ENCODE data around the gene CD3G. TPM values are rescaled to one million over a fixed set of nuclear protein-coding genes. Genes with fewer than 3 reads are reported as not detected.

Gene CD3G
- total RNA-seq, 4 donors from 2014 or later, result 0.33 to 0.51 TPM; not detected in 2

GRCh38 chr11:118310271-118310670 lies 33.9 kb upstream of the CD3G start:
- ATAC-seq (no peak), DNase-seq (no peak)
- Histone ChIP-seq H3K4me1 (no peaks in the 10 kb centered on the region), H3K27ac (no peak overlapping the region), H3K9me3 (no peaks in the 10 kb centered on the region), H3K4me3 (no peak overlapping the region), H3K36me3 (no peaks in the 10 kb centered on the region), H3K27me3 (peaks cover 10 to 32% (median 17%) of the 10 kb centered on the region in 3 donors)
- in situ Hi-C loops (cut with MboI; ENCODE audit: low sequenced_read_pairs in 4 of 4) (no loop called here), intact Hi-C loops (cut with DNase I; ENCODE audit: low total_unique reads) (no loop called here)
- TF ChIP-seq POLR2A (IDR thresholded peaks at IDR 0.05) (no peak), CTCF (IDR thresholded peaks at IDR 0.05 in 4 of 5, conservative IDR thresholded peaks at IDR 0.05 in 1 of 5) (no peak)

GRCh38 chr11:118310781-118311485 lies 33.2 kb upstream of the CD3G start:
- intact Hi-C loops (cut with DNase I; ENCODE audit: low total_unique reads), result no loop called here
- ATAC-seq (no peak), DNase-seq (no peak)
- no peak overlapping the region for H3K4me3 ChIP-seq
- H3K27me3 ChIP-seq, result peaks cover 10 to 32% (median 17%) of the 10 kb centered on the region in 3 donors
- in situ Hi-C loops (cut with MboI; ENCODE audit: low sequenced_read_pairs in 4 of 4), result no loop called here
- no peaks in the 10 kb centered on the region for H3K9me3 ChIP-seq
- TF ChIP-seq CTCF (IDR thresholded peaks at IDR 0.05 in 4 of 5, conservative IDR thresholded peaks at IDR 0.05 in 1 of 5) (no peak), POLR2A (IDR thresholded peaks at IDR 0.05) (no peak)
- no peaks in the 10 kb centered on the region for H3K36me3 ChIP-seq
- H3K4me1 ChIP-seq, result no peaks in the 10 kb centered on the region
- no peak overlapping the region for H3K27ac ChIP-seq

- Histone ChIP-seq H3K36me3 (no peaks in the 10 kb centered on the region), H3K9me3 (no peaks in the 10 kb centered on the region), H3K4me1 (no peaks in the 10 kb centered on the region), H3K4me3 (no peak overlapping the region), H3K27me3 (peaks cover 10 to 32% (median 18%) of the 10 kb centered on the region in 3 donors), H3K27ac (no peak overlapping the region)
- in situ Hi-C loops (cut with MboI; ENCODE audit: low sequenced_read_pairs in 4 of 4), result no loop called here
- DNase-seq, result no peak
- no peak for TF ChIP-seq POLR2A (IDR thresholded peaks at IDR 0.05)
- no peak for TF ChIP-seq CTCF (IDR thresholded peaks at IDR 0.05 in 4 of 5, conservative IDR thresholded peaks at IDR 0.05 in 1 of 5)
- ATAC-seq, result no peak
- intact Hi-C loops (cut with DNase I; ENCODE audit: low total_unique reads), result no loop called here
Observed at GRCh38 chr11:118311518-118311917, 32.6 kb upstream of the CD3G start.

- in situ Hi-C loops (cut with MboI; ENCODE audit: low sequenced_read_pairs in 4 of 4) (no loop called here), intact Hi-C loops (cut with DNase I; ENCODE audit: low total_unique reads) (no loop called here)
- ATAC-seq, result no peak
- peaks cover 10 to 36% (median 21%) of the 10 kb centered on the region in 3 donors for H3K27me3 ChIP-seq
- H3K4me1 ChIP-seq, result no peaks in the 10 kb centered on the region
- H3K36me3 ChIP-seq, result no peaks in the 10 kb centered on the region
- DNase-seq, result no peak
- no peak overlapping the region for H3K4me3 ChIP-seq
- no peak overlapping the region for H3K27ac ChIP-seq
- H3K9me3 ChIP-seq, result no peaks in the 10 kb centered on the region
- TF ChIP-seq POLR2A (IDR thresholded peaks at IDR 0.05) (no peak), CTCF (IDR thresholded peaks at IDR 0.05 in 4 of 5, conservative IDR thresholded peaks at IDR 0.05 in 1 of 5) (no peak)
Observed at GRCh38 chr11:118312328-118312727, 31.8 kb upstream of the CD3G start.
